ENCODE results near the gene RLN1.

The RLN1 gene

GRCh38 chr9:5357431-5358105 lies 17.9 kb upstream of the RLN1 start:
- TF ChIP-seq TARDBP (IDR thresholded peaks at IDR 0.05), result no peak
- TF ChIP-seq ELF4 (IDR thresholded peaks at IDR 0.05), result no peak
- TF ChIP-seq BHLHE40 (IDR thresholded peaks at IDR 0.05; ENCODE audit: borderline replicate concordance), result no peak
- TF ChIP-seq CTBP1 (IDR thresholded peaks at IDR 0.05; ENCODE audit: borderline replicate concordance), result no peak
- no peak for TF ChIP-seq NFRKB (IDR thresholded peaks at IDR 0.05)
- TF ChIP-seq LEF1 (IDR thresholded peaks at IDR 0.05; ENCODE audit: borderline replicate concordance), result no peak
- no peak for TF ChIP-seq PKNOX1 (IDR thresholded peaks at IDR 0.05)
- TF ChIP-seq SUZ12 (IDR thresholded peaks at IDR 0.05), result no peak
- no peak for TF ChIP-seq L3MBTL2 (conservative IDR thresholded peaks at IDR 0.05)
- TF ChIP-seq FOXA1 (IDR thresholded peaks at IDR 0.05), result no peak
- no peak for TF ChIP-seq FOXM1 (IDR thresholded peaks at IDR 0.05; ENCODE audit: borderline replicate concordance)
- no peak for TF ChIP-seq ZNF384 (IDR thresholded peaks at IDR 0.05)
- TF ChIP-seq FOXK2 (IDR thresholded peaks at IDR 0.05), result no peak
- DNase-seq (ENCODE audit: extremely low spot score), result no peak
- ChIA-PET POLR2A (no interaction called here), CTCF (no interaction called here)

DNA sequence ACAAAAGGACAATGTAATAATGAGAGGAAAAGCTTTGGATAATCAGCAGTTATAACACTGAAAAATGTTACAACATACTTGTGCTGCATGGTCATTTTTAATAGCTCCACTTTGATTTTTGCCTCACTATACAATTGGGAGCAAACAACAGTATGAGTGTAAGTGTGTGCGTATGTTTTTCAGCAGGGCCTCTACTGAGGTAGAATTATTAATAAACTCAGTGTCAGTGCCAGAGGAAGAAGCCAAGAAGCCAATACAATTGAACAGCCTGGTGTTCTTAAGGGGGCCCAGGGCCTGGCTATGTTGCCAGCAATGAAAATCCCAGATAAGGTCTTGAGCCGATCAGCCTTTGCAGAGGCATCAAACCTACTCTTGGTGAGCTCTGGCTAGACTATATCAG lies 16.1 kb upstream of the RLN1 start:
- no peak for DNase-seq (ENCODE audit: extremely low spot score)
- POLR2A ChIA-PET, result no interaction called here
- TF ChIP-seq ARNT (IDR thresholded peaks at IDR 0.05), result no peak
- TF ChIP-seq NFRKB (IDR thresholded peaks at IDR 0.05), result no peak
- TF ChIP-seq L3MBTL2 (conservative IDR thresholded peaks at IDR 0.05), result no peak
- no peak for TF ChIP-seq PKNOX1 (IDR thresholded peaks at IDR 0.05)
- no peak for TF ChIP-seq SP1 (IDR thresholded peaks at IDR 0.05)
- TF ChIP-seq ELF4 (IDR thresholded peaks at IDR 0.05), result no peak
- no peak for TF ChIP-seq SUZ12 (IDR thresholded peaks at IDR 0.05)
- CTCF ChIA-PET, result no interaction called here

GRCh38 chr9:5355226-5355625 lies 15.6 kb upstream of the RLN1 start:
- no peak for TF ChIP-seq CTBP1 (IDR thresholded peaks at IDR 0.05; ENCODE audit: borderline replicate concordance)
- no peak for TF ChIP-seq ELF4 (IDR thresholded peaks at IDR 0.05)
- TF ChIP-seq PKNOX1 (IDR thresholded peaks at IDR 0.05), result no peak
- no peak for TF ChIP-seq LEF1 (IDR thresholded peaks at IDR 0.05; ENCODE audit: borderline replicate concordance)
- TF ChIP-seq ZNF384 (IDR thresholded peaks at IDR 0.05), result no peak
- no peak for TF ChIP-seq TARDBP (IDR thresholded peaks at IDR 0.05)
- TF ChIP-seq NFRKB (IDR thresholded peaks at IDR 0.05), result no peak
- no peak for TF ChIP-seq HDGF (IDR thresholded peaks at IDR 0.05; ENCODE audit: borderline replicate concordance)
- no peak for TF ChIP-seq FOXA1 (IDR thresholded peaks at IDR 0.05)
- TF ChIP-seq SP1 (IDR thresholded peaks at IDR 0.05), result no peak
- TF ChIP-seq FOXK2 (IDR thresholded peaks at IDR 0.05), result no peak
- no peak for TF ChIP-seq BHLHE40 (IDR thresholded peaks at IDR 0.05; ENCODE audit: borderline replicate concordance)
- TF ChIP-seq L3MBTL2 (conservative IDR thresholded peaks at IDR 0.05), result no peak
- CTCF ChIA-PET, result no interaction called here
- no peak for DNase-seq (ENCODE audit: extremely low spot score)
- POLR2A ChIA-PET, result no interaction called here

- ChIA-PET CTCF (no interaction called here), POLR2A (no interaction called here)
- no peak for DNase-seq (ENCODE audit: extremely low spot score)
- no peak for TF ChIP-seq SUZ12 (IDR thresholded peaks at IDR 0.05)
- TF ChIP-seq ZNF384 (IDR thresholded peaks at IDR 0.05), result no peak
- no peak for TF ChIP-seq HDGF (IDR thresholded peaks at IDR 0.05; ENCODE audit: borderline replicate concordance)
- no peak for TF ChIP-seq SP1 (IDR thresholded peaks at IDR 0.05)
- no peak for TF ChIP-seq L3MBTL2 (conservative IDR thresholded peaks at IDR 0.05)
- no peak for TF ChIP-seq TARDBP (IDR thresholded peaks at IDR 0.05)
- TF ChIP-seq CTBP1 (IDR thresholded peaks at IDR 0.05; ENCODE audit: borderline replicate concordance), result no peak
- no peak for TF ChIP-seq NFRKB (IDR thresholded peaks at IDR 0.05)
- no peak for TF ChIP-seq PKNOX1 (IDR thresholded peaks at IDR 0.05)
- TF ChIP-seq FOXM1 (IDR thresholded peaks at IDR 0.05; ENCODE audit: borderline replicate concordance), result no peak
- no peak for TF ChIP-seq LEF1 (IDR thresholded peaks at IDR 0.05; ENCODE audit: borderline replicate concordance)
- no peak for TF ChIP-seq BHLHE40 (IDR thresholded peaks at IDR 0.05; ENCODE audit: borderline replicate concordance)
- TF ChIP-seq ARNT (IDR thresholded peaks at IDR 0.05), result no peak
- no peak for TF ChIP-seq ELF4 (IDR thresholded peaks at IDR 0.05)
- TF ChIP-seq FOXA1 (IDR thresholded peaks at IDR 0.05), result no peak
Observed at GRCh38 chr9:5354184-5354583, 14.5 kb upstream of the RLN1 start.

GRCh38 chr9:5352637-5353248 lies 13.1 kb upstream of the RLN1 start:
- ChIA-PET POLR2A (no interaction called here), CTCF (no interaction called here)
- TF ChIP-seq BHLHE40 (IDR thresholded peaks at IDR 0.05; ENCODE audit: borderline replicate concordance), result no peak
- TF ChIP-seq ARNT (IDR thresholded peaks at IDR 0.05), result no peak
- TF ChIP-seq SUZ12 (IDR thresholded peaks at IDR 0.05), result no peak
- TF ChIP-seq CTBP1 (IDR thresholded peaks at IDR 0.05; ENCODE audit: borderline replicate concordance), result no peak
- no peak for TF ChIP-seq HDGF (IDR thresholded peaks at IDR 0.05; ENCODE audit: borderline replicate concordance)
- no peak for TF ChIP-seq SP1 (IDR thresholded peaks at IDR 0.05)
- TF ChIP-seq LEF1 (IDR thresholded peaks at IDR 0.05; ENCODE audit: borderline replicate concordance), result no peak
- TF ChIP-seq NFRKB (IDR thresholded peaks at IDR 0.05), result no peak
- no peak for TF ChIP-seq FOXA1 (IDR thresholded peaks at IDR 0.05)
- TF ChIP-seq FOXM1 (IDR thresholded peaks at IDR 0.05; ENCODE audit: borderline replicate concordance), result no peak
- TF ChIP-seq TARDBP (IDR thresholded peaks at IDR 0.05), result no peak
- DNase-seq (ENCODE audit: extremely low spot score), result no peak
